ENCODE results near the gene SLBP.

DNA sequence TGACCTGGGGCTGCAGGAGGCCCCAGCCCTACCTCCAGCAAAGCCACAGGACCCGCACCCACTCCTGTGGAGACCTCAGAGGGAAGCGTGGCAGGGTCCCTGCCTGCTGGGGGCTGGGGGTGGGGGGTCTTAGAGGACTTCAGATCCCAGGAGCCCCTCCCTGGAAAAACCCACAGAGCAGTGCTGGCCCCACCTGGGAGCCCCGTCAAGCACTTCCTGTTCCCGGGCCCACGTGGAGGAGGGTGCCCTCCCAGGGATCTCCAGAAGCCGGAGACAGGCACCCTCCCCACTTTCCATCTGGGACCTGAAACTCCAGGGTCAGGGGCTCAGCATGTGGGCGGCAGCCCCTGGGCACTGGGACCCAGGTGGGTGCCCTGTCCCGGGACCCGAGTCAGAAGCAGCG is 41.2 kb upstream of the SLBP start:
- TF ChIP-seq, protein P1, sequence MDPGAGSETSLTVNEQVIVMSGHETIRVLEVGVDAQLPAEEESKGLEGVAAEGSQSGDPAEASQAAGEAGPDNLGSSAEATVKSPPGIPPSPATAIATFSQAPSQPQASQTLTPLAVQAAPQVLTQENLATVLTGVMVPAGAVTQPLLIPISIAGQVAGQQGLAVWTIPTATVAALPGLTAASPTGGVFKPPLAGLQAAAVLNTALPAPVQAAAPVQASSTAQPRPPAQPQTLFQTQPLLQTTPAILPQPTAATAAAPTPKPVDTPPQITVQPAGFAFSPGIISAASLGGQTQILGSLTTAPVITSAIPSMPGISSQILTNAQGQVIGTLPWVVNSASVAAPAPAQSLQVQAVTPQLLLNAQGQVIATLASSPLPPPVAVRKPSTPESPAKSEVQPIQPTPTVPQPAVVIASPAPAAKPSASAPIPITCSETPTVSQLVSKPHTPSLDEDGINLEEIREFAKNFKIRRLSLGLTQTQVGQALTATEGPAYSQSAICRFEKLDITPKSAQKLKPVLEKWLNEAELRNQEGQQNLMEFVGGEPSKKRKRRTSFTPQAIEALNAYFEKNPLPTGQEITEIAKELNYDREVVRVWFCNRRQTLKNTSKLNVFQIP (CRISPR knock-in tag; IDR thresholded peaks at IDR 0.05; ENCODE audit: borderline replicate concordance, low read depth): no peak
- no peak for TF ChIP-seq RARB (CRISPR knock-in tag; IDR thresholded peaks at IDR 0.05)
